ENCODE measurements around the gene GPX3.

GPX3 gene

DNA sequence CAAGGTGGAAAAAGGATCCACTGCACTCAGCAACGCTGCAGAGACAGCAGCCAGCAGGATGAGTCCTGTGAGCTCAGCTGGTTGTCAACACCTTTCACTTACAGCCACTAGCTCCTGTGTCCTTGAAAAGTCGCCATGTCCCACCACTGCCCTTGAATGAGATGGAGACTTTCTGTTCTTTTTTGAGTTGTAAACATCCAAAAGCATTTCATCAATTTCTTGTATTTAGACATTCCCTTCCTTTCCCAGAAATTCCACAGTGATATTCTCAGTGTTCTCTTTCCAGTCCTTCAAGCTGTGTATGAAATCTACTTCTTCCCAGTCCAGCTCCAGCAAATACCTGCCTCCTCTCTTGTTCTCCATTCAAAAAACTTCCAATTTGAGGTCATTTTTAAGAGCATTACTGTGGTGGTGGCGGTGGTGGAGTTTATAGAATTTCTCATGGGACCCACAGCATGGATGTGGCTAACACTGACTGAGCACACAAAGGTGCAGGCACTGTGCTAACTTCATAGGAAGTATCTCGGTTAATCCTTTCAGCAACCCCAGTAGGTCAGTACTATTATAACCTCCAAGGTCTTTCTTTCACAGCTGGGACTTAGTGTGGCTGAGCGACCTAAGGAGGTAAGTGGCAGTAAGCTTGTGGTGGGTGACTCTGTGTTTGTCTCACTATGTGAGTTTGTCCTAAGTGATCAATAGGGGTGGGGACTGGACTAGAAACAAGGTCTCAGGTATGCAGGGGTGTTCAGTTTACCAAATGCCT lies 15.0 kb upstream of the GPX3 start:
- Mint-ChIP-seq H3K9me3 (no peaks in the 10 kb centered on the region), H3K36me3 (no peaks in the 10 kb centered on the region), H3K27ac (no peak overlapping the region), H3K4me3 (no peak overlapping the region), H3K4me1 (no peaks in the 10 kb centered on the region), H3K27me3 (peaks cover 9% of the 10 kb centered on the region)
- CTCF ChIA-PET: no interaction called here
- no peak for DNase-seq

DNA sequence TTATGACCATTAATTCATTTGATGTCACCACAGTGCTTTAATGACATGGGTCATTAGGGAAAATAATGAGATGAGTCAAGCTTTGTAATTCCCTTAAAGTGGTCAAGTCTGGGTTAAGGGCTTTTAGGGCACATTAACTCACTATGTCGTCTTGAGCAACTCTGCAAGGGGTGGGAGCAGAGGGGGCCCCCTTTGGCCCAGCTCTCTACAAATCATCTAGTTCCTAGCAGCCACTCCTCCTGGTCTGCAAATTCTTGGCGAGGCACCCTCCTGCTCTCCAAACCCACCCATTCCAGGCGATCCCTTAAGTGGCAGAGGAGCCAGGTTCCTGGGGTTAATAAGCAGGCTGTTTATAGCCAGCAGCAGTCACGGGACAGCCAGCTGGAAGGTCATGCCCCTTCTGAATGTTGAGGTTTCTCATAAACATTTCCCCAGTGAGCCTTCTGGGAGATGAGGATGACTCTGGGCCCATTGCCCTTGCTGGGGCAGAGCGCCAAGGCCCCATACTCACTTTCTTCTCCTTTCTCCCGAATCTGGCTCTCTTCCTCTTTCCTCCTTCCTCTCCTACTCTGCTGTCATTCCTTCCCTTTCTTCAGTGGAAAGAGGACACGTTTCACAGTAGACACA lies 14.3 kb upstream of the GPX3 start:
- peaks cover 15% of the 10 kb centered on the region for H3K27me3 Mint-ChIP-seq
- no peaks in the 10 kb centered on the region for H3K4me1 Mint-ChIP-seq
- no peak overlapping the region for H3K4me3 Mint-ChIP-seq
- H3K9me3 Mint-ChIP-seq: no peaks in the 10 kb centered on the region
- CTCF ChIA-PET: no interaction called here
- DNase-seq: no peak
- H3K36me3 Mint-ChIP-seq: no peaks in the 10 kb centered on the region
- no peak overlapping the region for H3K27ac Mint-ChIP-seq

DNA sequence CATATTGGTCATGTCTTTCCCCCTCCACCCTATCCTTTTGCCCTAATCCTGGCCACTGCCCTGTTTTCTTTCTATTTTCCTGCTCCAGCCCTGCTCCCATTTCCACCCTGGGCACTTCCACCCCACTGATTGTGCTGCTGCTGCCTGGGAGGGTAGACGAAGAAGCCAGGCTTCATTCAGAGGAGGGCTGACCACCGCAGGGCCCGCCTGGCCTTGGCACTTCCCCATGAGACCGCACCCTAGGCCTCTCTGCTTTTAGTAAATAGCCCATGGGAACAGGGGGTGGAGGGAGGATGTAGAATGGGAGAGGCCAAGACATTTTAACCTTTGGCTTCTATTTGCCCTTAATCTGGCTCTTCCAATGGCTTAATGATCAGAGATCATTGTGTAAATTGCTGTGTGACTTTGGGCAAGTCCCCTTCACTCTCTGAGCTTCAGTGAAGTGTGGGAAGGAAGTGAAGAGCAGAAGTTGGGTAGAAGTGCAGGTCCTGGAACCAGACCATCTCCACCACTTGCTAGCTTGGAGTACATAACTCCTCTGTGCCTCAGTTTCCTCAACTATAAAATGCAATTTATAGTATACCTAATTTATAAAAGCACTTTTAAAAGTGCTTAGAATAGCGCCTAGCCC lies 13.6 kb upstream of the GPX3 start:
- H3K9me3 Mint-ChIP-seq: no peaks in the 10 kb centered on the region
- no peak overlapping the region for H3K27ac Mint-ChIP-seq
- H3K27me3 Mint-ChIP-seq: peaks cover 17% of the 10 kb centered on the region
- H3K4me3 Mint-ChIP-seq: no peak overlapping the region
- DNase-seq: no peak
- CTCF ChIA-PET: no interaction called here
- no peaks in the 10 kb centered on the region for H3K36me3 Mint-ChIP-seq
- no peaks in the 10 kb centered on the region for H3K4me1 Mint-ChIP-seq

DNA sequence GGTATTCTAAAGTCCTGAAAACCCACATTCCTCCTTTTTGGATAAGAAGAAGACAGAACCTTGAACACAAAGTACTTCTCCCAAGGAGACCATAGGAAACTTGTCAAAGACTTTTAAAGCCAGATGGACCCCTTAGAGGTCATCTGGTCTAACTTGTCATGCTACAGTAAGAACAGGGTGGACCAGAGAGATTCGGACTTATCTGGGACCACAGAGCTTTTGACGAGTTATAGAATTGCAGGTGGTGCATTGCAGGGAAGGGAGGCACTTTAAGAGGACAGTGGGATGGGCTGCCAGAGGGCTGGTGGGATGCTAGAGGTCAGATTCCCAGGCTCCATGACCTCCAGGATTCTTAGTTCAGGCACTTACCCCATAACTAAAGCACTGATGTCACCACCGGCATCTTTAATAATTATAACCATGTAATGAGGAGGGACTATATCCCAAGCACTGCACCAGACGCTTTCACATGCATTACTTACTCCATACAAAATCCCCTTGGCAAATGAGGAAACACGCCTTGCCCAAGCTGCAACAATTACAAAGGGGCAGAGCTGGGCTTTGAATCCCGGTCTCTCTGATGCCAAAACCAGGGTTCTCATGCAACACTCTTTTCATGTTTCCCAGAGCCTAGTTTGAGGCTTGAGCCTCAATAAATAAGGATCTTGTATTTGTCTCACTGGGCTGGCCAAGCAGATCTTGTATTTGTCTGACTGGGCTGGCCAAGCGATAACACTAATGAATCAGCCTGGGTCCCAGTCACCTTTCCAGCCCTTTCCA lies 12.8 kb upstream of the GPX3 start:
- H3K4me3 Mint-ChIP-seq: no peak overlapping the region
- peaks cover 19% of the 10 kb centered on the region for H3K27me3 Mint-ChIP-seq
- DNase-seq: no peak
- no peaks in the 10 kb centered on the region for H3K4me1 Mint-ChIP-seq
- CTCF ChIA-PET: no interaction called here
- no peak overlapping the region for H3K27ac Mint-ChIP-seq
- H3K36me3 Mint-ChIP-seq: no peaks in the 10 kb centered on the region
- no peaks in the 10 kb centered on the region for H3K9me3 Mint-ChIP-seq

- H3K4me3 Mint-ChIP-seq: no peak overlapping the region
- CTCF ChIA-PET: no interaction called here
- no peaks in the 10 kb centered on the region for H3K9me3 Mint-ChIP-seq
- no peak overlapping the region for H3K27ac Mint-ChIP-seq
- DNase-seq: no peak
- H3K27me3 Mint-ChIP-seq: peaks cover 20% of the 10 kb centered on the region
- no peaks in the 10 kb centered on the region for H3K36me3 Mint-ChIP-seq
- no peaks in the 10 kb centered on the region for H3K4me1 Mint-ChIP-seq
Measured at GRCh38 chr5:151008210-151008491, 12.2 kb upstream of the GPX3 start.

DNA sequence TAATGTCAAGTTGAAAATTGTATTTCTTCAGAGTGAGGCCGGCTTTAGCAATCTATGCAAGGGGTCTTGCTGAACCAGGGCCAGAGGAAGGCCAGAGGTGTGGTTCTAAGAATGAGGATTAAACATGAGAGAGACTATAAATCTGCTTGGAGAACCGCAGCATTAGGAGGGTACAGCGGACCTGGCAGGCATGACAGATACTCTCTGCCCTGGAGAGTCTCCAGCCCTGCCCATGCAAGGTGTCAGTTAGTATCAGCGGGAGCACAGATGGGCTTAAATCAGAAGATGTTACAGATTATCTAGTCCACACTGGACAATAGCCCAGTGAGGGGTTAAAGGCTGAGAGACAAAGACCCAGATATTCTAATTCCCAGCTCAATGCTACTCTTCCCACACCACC lies 11.5 kb upstream of the GPX3 start:
- peaks cover 17% of the 10 kb centered on the region for H3K27me3 Mint-ChIP-seq
- no peaks in the 10 kb centered on the region for H3K4me1 Mint-ChIP-seq
- H3K4me3 Mint-ChIP-seq: no peak overlapping the region
- H3K9me3 Mint-ChIP-seq: no peaks in the 10 kb centered on the region
- H3K36me3 Mint-ChIP-seq: no peaks in the 10 kb centered on the region
- CTCF ChIA-PET: interaction anchor here (0.8 kb wide), 1 partner anchor 155 kb away, joined by 3 read pairs; no protein-coding TSS in a partner anchor
- DNase-seq: no peak
- H3K27ac Mint-ChIP-seq: no peak overlapping the region

- Mint-ChIP-seq H3K27me3 (peaks cover 17% of the 10 kb centered on the region), H3K4me3 (no peak overlapping the region), H3K9me3 (no peaks in the 10 kb centered on the region), H3K27ac (no peak overlapping the region), H3K4me1 (no peaks in the 10 kb centered on the region), H3K36me3 (no peaks in the 10 kb centered on the region)
- DNase-seq: no peak
- CTCF ChIA-PET: no interaction called here
Measured at GRCh38 chr5:151012862-151013261, 7.5 kb upstream of the GPX3 start.

DNA sequence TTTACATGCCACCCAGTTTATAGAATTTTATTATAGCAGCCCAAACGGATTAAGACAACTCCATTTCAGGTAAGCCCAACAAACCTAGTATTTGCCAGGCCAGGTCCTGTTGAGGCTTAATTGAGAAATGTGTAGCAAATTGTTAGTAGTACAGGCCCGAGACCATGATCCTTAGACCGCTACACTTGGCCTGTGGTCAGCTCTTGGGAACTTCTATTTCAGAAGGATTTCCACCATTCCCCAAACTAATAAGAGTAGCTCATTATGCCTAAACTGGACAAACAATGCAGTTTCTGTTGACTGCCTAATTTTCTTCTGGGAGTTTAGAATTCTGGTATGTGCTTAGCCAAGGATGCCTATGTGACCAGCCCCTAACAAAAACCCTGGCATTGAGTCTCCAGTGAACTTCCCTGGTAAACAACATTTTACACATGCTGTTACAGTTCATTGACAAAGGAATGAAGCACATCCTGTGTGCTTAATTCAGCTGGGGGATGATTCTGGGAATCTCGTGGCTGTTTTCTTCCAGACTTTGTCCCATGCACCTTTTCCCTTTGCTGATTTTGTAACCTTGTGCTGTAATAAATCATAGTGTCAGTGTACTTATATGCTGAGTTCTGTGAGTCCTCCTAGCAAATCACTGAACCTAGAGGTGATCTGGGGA lies 5.6 kb upstream of the GPX3 start:
- no peaks in the 10 kb centered on the region for H3K36me3 Mint-ChIP-seq
- CTCF ChIA-PET: no interaction called here
- H3K27ac Mint-ChIP-seq: no peak overlapping the region
- DNase-seq: no peak
- no peaks in the 10 kb centered on the region for H3K9me3 Mint-ChIP-seq
- H3K4me1 Mint-ChIP-seq: peaks cover 6% of the 10 kb centered on the region
- no peak overlapping the region for H3K4me3 Mint-ChIP-seq
- H3K27me3 Mint-ChIP-seq: peaks cover 21% of the 10 kb centered on the region

- Mint-ChIP-seq H3K27ac (no peak overlapping the region), H3K4me3 (no peak overlapping the region), H3K27me3 (peaks cover 28% of the 10 kb centered on the region), H3K9me3 (no peaks in the 10 kb centered on the region), H3K4me1 (peaks cover 10% of the 10 kb centered on the region), H3K36me3 (no peaks in the 10 kb centered on the region)
- no peak for DNase-seq
- CTCF ChIA-PET: no interaction called here
Measured at GRCh38 chr5:151015974-151016587, 4.3 kb upstream of the GPX3 start.

GRCh38 chr5:151016700-151017099 lies 3.7 kb upstream of the GPX3 start:
- CTCF ChIA-PET: interaction anchor here (1.5 kb wide), 1 partner anchor 33 kb away, joined by 4 read pairs; no protein-coding TSS in a partner anchor
- no peak overlapping the region for H3K4me3 Mint-ChIP-seq
- no peak overlapping the region for H3K27ac Mint-ChIP-seq
- H3K4me1 Mint-ChIP-seq: peaks cover 11% of the 10 kb centered on the region
- no peaks in the 10 kb centered on the region for H3K9me3 Mint-ChIP-seq
- H3K27me3 Mint-ChIP-seq: peaks cover 29% of the 10 kb centered on the region
- H3K36me3 Mint-ChIP-seq: no peaks in the 10 kb centered on the region
- DNase-seq: no peak

GRCh38 chr5:151017897-151018296 lies 2.5 kb upstream of the GPX3 start:
- Mint-ChIP-seq H3K4me1 (peaks cover 11% of the 10 kb centered on the region), H3K27ac (no peak overlapping the region), H3K27me3 (peaks cover 32% of the 10 kb centered on the region), H3K36me3 (peaks cover 4% of the 10 kb centered on the region), H3K9me3 (no peaks in the 10 kb centered on the region), H3K4me3 (no peak overlapping the region)
- CTCF ChIA-PET: interaction anchor here (1.5 kb wide), 1 partner anchor 32 kb away, joined by 4 read pairs; no protein-coding TSS in a partner anchor
- DNase-seq: no peak

DNA sequence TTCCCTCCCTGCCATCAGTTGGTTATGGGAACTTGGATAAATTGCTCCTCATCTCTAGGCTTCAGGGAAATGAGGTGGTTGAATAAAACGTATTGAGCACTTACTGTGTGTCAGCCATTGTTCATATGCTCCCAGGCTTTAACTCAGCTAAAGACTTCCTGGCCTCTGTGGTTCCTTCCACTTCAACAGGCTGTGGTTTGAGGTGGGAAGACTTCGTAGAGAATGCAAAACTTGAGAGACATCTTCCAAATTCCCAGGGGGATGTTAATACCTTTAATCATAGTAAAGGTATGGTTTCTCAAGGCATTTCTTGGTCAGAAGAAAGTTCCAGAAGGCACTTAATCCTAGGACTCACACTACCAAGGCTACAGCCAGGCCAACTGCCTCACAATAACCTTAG lies 1.5 kb upstream of the GPX3 start:
- no peaks in the 10 kb centered on the region for H3K9me3 Mint-ChIP-seq
- peaks cover 11% of the 10 kb centered on the region for H3K4me1 Mint-ChIP-seq
- CTCF ChIA-PET: interaction anchor here (0.5 to 0.6 kb wide), 2 partner anchors 23 kb away, joined by 3 read pairs; no protein-coding TSS in a partner anchor
- no peak for DNase-seq
- no peak overlapping the region for H3K4me3 Mint-ChIP-seq
- peaks cover 31% of the 10 kb centered on the region for H3K27me3 Mint-ChIP-seq
- H3K36me3 Mint-ChIP-seq: peaks cover 4% of the 10 kb centered on the region
- H3K27ac Mint-ChIP-seq: no peak overlapping the region

DNA sequence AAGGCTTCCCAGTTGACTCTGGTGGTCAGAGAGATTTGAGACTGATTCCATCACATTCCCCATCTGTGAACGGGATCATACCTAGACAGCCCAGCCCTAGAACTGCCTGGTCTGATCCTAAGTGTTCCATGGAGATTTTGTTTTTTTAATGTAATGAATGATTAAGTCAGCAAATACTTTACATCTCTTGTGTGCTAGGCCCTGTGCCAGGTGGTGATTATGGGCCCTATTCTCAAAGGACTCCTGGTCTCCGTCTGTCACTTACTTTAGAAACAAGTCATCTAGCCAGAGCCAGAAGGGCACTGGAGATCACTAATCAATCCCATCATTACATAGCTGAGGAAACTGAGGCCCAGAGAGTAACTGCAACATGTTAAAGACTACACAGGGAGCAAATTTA lies 1.1 kb upstream of the GPX3 start:
- Mint-ChIP-seq H3K4me3 (no peak overlapping the region), H3K27me3 (peaks cover 31% of the 10 kb centered on the region), H3K4me1 (peaks cover 11% of the 10 kb centered on the region), H3K9me3 (no peaks in the 10 kb centered on the region), H3K36me3 (peaks cover 4% of the 10 kb centered on the region), H3K27ac (no peak overlapping the region)
- CTCF ChIA-PET: interaction anchor here (0.5 to 0.6 kb wide), 2 partner anchors 22 to 24 kb away, joined by 3 read pairs; no protein-coding TSS in a partner anchor
- no peak for DNase-seq

DNA sequence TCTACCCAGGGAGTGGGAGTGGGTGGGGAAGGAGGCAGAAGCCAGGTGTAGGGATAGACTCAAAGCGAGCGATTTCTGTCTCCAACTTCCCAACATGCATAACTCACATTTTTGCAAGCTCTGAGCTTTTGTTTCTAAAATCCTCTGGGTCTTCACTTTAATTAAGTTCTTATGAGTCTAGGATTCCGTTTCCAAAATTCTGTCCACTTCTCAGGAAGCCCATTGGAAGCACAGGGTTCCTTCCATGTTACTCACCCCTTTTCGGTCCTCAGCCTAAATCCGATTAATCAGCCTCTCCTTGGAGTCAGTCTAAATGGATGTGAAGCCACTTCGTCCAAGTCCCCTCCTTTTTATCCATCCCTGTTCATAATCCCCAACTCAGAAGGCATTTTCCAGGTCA lies 1.4 kb downstream of the GPX3 start:
- Mint-ChIP-seq H3K36me3 (peaks cover 12% of the 10 kb centered on the region), H3K4me3 (no peak overlapping the region), H3K27ac (no peak overlapping the region), H3K27me3 (peaks cover 31% of the 10 kb centered on the region), H3K9me3 (no peaks in the 10 kb centered on the region), H3K4me1 (peaks cover 11% of the 10 kb centered on the region)
- no peak for DNase-seq
- CTCF ChIA-PET: no interaction called here

All from activated naive CD4-positive, alpha-beta T cell treated with anti-CD3 and anti-CD28 coated beads, Interleukin-2, amount 10 ng/mL, durations not matched to agents 7 days and 5 days (primary cell).